Astrocyte (in vitro differentiated cells and primary cell): ENCODE data around the gene GKAP1. TPM values are rescaled to one million over a fixed set of nuclear protein-coding genes. Genes with fewer than 3 reads are reported as not detected.

ENCODE experiments used
- DNase-seq: peaks from one replicate; pipeline ENCODE4 v3.0.0-alpha.2; 2010; ENCODE audit warnings: low read depth
- FAIRE-seq: peaks from 2 replicates; lab custom pipeline; 2011; peaks lifted over from hg19 to GRCh38; lab: Jason Lieb, UNC
- H2AFZ ChIP-seq: 2 replicates; pipeline ENCODE4 v1.6.0; 2012; ENCODE audit warnings: low read depth, low read length, inconsistent platforms
- H3K27ac ChIP-seq: 2 replicates; pipeline ENCODE4 v1.5.1; 2011; ENCODE audit warnings: low read depth, low read length, inconsistent platforms
- H3K27me3 ChIP-seq: 2 replicates; pipeline ENCODE4 v1.6.0; 2011; ENCODE audit warnings: low read length, inconsistent platforms; ENCODE audit not compliant: insufficient read depth
- H3K36me3 ChIP-seq: 2 replicates; pipeline ENCODE4 v1.5.1; 2011; ENCODE audit warnings: low read length, inconsistent platforms; ENCODE audit not compliant: insufficient read depth
- H3K4me1 ChIP-seq: 2 replicates; pipeline ENCODE4 v1.5.1; 2011; ENCODE audit warnings: low read length, inconsistent platforms; ENCODE audit not compliant: insufficient read depth
- H3K4me2 ChIP-seq: 2 replicates; pipeline ENCODE4 v1.6.0; 2012; ENCODE audit warnings: low read length, inconsistent platforms
- H3K4me3 ChIP-seq: 2 replicates; pipeline ENCODE4 v1.5.1; 2011; ENCODE audit warnings: low read depth, mild to moderate bottlenecking, low read length, inconsistent platforms; ENCODE audit not compliant: insufficient read depth
- H3K79me2 ChIP-seq: 2 replicates; pipeline ENCODE4 v1.6.0; 2012; ENCODE audit warnings: mild to moderate bottlenecking, low read length, inconsistent platforms; ENCODE audit not compliant: insufficient read depth
- H3K9ac ChIP-seq: 2 replicates; pipeline ENCODE4 v1.6.0; 2012; ENCODE audit warnings: mild to moderate bottlenecking, low read length, inconsistent platforms
- H3K9me3 ChIP-seq: 2 replicates; pipeline ENCODE4 v1.5.1; 2012; ENCODE audit warnings: low read depth, mild to moderate bottlenecking, low read length, inconsistent platforms; ENCODE audit not compliant: insufficient read depth
- H4K20me1 ChIP-seq: 2 replicates; pipeline ENCODE4 v1.6.0; 2012; ENCODE audit warnings: low read length, inconsistent platforms; ENCODE audit not compliant: insufficient read depth
- H3K27ac Mint-ChIP-seq: one replicate; pipeline ENCODE4 v1.8.0; 2021; ENCODE audit warnings: mild to moderate bottlenecking, mixed read lengths; ENCODE audit not compliant: unreplicated experiment
- H3K27me3 Mint-ChIP-seq: one replicate; pipeline ENCODE4 v1.8.0; 2021; ENCODE audit warnings: low read depth, mixed read lengths; ENCODE audit not compliant: unreplicated experiment
- H3K36me3 Mint-ChIP-seq: one replicate; pipeline ENCODE4 v1.8.0; 2021; ENCODE audit warnings: low read depth, mixed read lengths; ENCODE audit not compliant: unreplicated experiment
- H3K4me1 Mint-ChIP-seq: one replicate; pipeline ENCODE4 v1.8.0; 2021; ENCODE audit warnings: low read depth, mixed read lengths; ENCODE audit not compliant: unreplicated experiment
- H3K4me3 Mint-ChIP-seq: one replicate; pipeline ENCODE4 v1.8.0; 2021; ENCODE audit warnings: mild to moderate bottlenecking, moderate library complexity, mixed read lengths; ENCODE audit not compliant: unreplicated experiment
- H3K9me3 Mint-ChIP-seq: one replicate; pipeline ENCODE4 v1.8.0; 2021; ENCODE audit warnings: mild to moderate bottlenecking, mixed read lengths; ENCODE audit not compliant: unreplicated experiment
- CTCF ChIP-seq: IDR thresholded peaks from 2 replicates; pipeline ENCODE4 v1.5.1; 2011; ENCODE audit warnings: low read depth, mild to moderate bottlenecking, inconsistent platforms, low read length, moderate library complexity; ENCODE audit not compliant: insufficient read depth
- EZH2 ChIP-seq: IDR thresholded peaks from 2 replicates; pipeline ENCODE4 v1.6.1; 2012; ENCODE audit warnings: mild to moderate bottlenecking, low read length, inconsistent platforms; ENCODE audit not compliant: insufficient read depth
- total RNA-seq: library from RNA; stranded (reverse); gene quantifications from 2 replicates; pipeline ENCODE4 v1.2.1, GENCODE V29; 2021

GKAP1 gene
- total RNA-seq, 1 donor from 2014 or later: 1.2 TPM

- H2AFZ ChIP-seq: no peak overlapping the region
- H3K79me2 ChIP-seq: no peaks in the 10 kb centered on the region
- H3K4me2 ChIP-seq: no peak overlapping the region
- Mint-ChIP-seq H3K4me1 (no peaks in the 10 kb centered on the region), H3K27ac (no peak overlapping the region), H3K9me3 (no peaks in the 10 kb centered on the region), H3K36me3 (no peaks in the 10 kb centered on the region), H3K27me3 (no peaks in the 10 kb centered on the region), H3K4me3 (no peak overlapping the region)
- no peaks in the 10 kb centered on the region for H3K4me1 ChIP-seq
- H3K4me3 ChIP-seq: no peak overlapping the region
- TF ChIP-seq CTCF: no peak
- DNase-seq: no peak
- no peaks in the 10 kb centered on the region for H4K20me1 ChIP-seq
- no peaks in the 10 kb centered on the region for H3K36me3 ChIP-seq
- no peaks in the 10 kb centered on the region for H3K27me3 ChIP-seq
- no peak overlapping the region for H3K9ac ChIP-seq
- H3K9me3 ChIP-seq: no peaks in the 10 kb centered on the region
- H3K27ac ChIP-seq: no peak overlapping the region
- no peak for FAIRE-seq
These were observed 39.4 kb downstream of the GKAP1 start for GRCh38 chr9:83778164-83778563.

GRCh38 chr9:83775932-83776331 lies 41.6 kb downstream of the GKAP1 start:
- Histone ChIP-seq H3K36me3 (no peaks in the 10 kb centered on the region), H3K9me3 (no peaks in the 10 kb centered on the region), H3K4me2 (no peak overlapping the region), H3K27ac (no peak overlapping the region), H2AFZ (no peak overlapping the region), H3K9ac (no peak overlapping the region), H3K4me3 (no peak overlapping the region), H3K79me2 (no peaks in the 10 kb centered on the region), H3K27me3 (no peaks in the 10 kb centered on the region), H4K20me1 (no peaks in the 10 kb centered on the region), H3K4me1 (no peaks in the 10 kb centered on the region)
- Mint-ChIP-seq H3K27me3 (no peaks in the 10 kb centered on the region), H3K4me1 (no peaks in the 10 kb centered on the region), H3K4me3 (no peak overlapping the region), H3K36me3 (no peaks in the 10 kb centered on the region), H3K27ac (no peak overlapping the region), H3K9me3 (no peaks in the 10 kb centered on the region)
- no peak for TF ChIP-seq CTCF
- no peak for TF ChIP-seq EZH2
- no peak for DNase-seq
- FAIRE-seq: no peak

- H3K9me3 ChIP-seq: no peaks in the 10 kb centered on the region
- H3K4me2 ChIP-seq: no peak overlapping the region
- H3K27me3 Mint-ChIP-seq: no peaks in the 10 kb centered on the region
- FAIRE-seq: no peak
- H3K27ac Mint-ChIP-seq: no peak overlapping the region
- no peak overlapping the region for H3K9ac ChIP-seq
- no peak overlapping the region for H3K4me3 ChIP-seq
- no peaks in the 10 kb centered on the region for H3K27me3 ChIP-seq
- no peak for TF ChIP-seq CTCF
- no peak for TF ChIP-seq EZH2
- no peaks in the 10 kb centered on the region for H3K36me3 ChIP-seq
- H4K20me1 ChIP-seq: no peaks in the 10 kb centered on the region
- H3K9me3 Mint-ChIP-seq: no peaks in the 10 kb centered on the region
- H3K4me3 Mint-ChIP-seq: no peak overlapping the region
- no peak overlapping the region for H3K27ac ChIP-seq
- H3K79me2 ChIP-seq: no peaks in the 10 kb centered on the region
- no peaks in the 10 kb centered on the region for H3K36me3 Mint-ChIP-seq
- H3K4me1 Mint-ChIP-seq: no peaks in the 10 kb centered on the region
- H2AFZ ChIP-seq: no peak overlapping the region
- no peak for DNase-seq
- H3K4me1 ChIP-seq: no peaks in the 10 kb centered on the region
These were observed 44.7 kb downstream of the GKAP1 start for GRCh38 chr9:83772860-83773259.
